Measurements from ENCODE around the gene RCC1. TPM values are rescaled to one million over a fixed set of nuclear protein-coding genes. Genes with fewer than 3 reads are reported as not detected.
A peak's percentile ranks its signal among the peaks of the same experiment; 100 is the strongest.

Gene RCC1
- total and polyA plus RNA-seq, 4 donors: 22.9 to 34.3 (median 28.8) TPM

- DNase-seq (no peak), ATAC-seq (ENCODE audit: insufficient read depth, low FRiP score) (no peak)
- Histone ChIP-seq H3K4me1 (ENCODE audit: control insufficient read depth in 5 of 5, insufficient read depth in 5 of 5, low read length in 5 of 5) (peaks cover 9 to 32% (median 15%) of the 10 kb centered on the region in 5 donors), H3K9me3 (ENCODE audit: control insufficient read depth in 4 of 4, insufficient read depth in 3 of 4, low read length in 3 of 4) (no peaks in the 10 kb centered on the region), H3K27ac (ENCODE audit: low read depth in 1 of 2, low read length in 1 of 2) (peak overlapping the region in 1 of 2 donors; percentile 13), H3K36me3 (ENCODE audit: control insufficient read depth in 4 of 4, insufficient read depth in 4 of 4, low read length in 4 of 4) (peaks cover 28 to 41% (median 38%) of the 10 kb centered on the region in 4 donors), H3K9ac (ENCODE audit: insufficient read depth in 1 of 2, low read length in 2 of 2) (peak overlapping the region; percentile 36 to 43), H3K4me3 (peak overlapping the region; percentile 30), H3K27me3 (ENCODE audit: control insufficient read depth in 3 of 3, insufficient read depth in 3 of 3, low read length in 2 of 3) (no peaks in the 10 kb centered on the region)
- WGBS, 2 donors: 51 to 66% methylated on average over 8 of the region's 8 CpGs
- no peak for TF ChIP-seq CTCF (IDR thresholded peaks at IDR 0.05; ENCODE audit: control extremely low read depth, extremely low read depth)
These were observed 3.9 kb downstream of the RCC1 start for GRCh38 chr1:28509705-28510272.

DNA sequence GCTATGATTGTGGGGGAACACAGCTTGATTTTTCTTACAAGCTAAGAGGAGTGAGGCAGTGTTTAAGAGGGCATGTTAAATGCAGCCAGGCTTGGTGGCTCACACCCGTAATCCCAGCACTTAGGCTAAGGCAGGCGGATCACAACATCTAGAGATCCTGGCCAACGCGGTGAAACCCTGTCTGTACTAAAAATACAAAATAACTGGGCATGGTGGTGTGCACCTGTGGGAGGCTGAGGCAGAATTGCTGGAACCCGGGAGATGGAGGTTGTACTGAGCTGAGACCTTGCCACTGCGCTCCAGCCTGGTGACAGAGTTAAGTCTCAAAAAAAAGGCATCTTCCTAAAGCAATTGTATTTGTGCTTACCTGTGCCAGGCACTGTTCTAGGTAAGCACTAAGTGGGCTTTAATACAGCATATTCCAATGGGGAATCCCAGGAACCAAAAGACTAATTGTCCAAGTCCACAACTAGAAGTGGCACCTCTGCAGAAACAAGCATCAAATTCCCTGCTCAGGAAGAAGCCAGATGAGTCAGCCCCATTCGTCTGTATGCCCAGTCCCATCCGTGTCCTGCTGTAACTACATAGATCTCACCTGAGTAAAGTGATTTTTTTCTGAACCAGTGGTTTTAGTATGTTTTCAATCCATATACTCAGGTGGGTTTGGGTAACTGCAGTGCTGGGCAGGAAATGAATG lies 4.6 kb downstream of the RCC1 start:
- DNase-seq: no peak
- Histone ChIP-seq H3K4me3 (peak overlapping the region; percentile 30), H3K4me1 (ENCODE audit: control insufficient read depth in 5 of 5, insufficient read depth in 5 of 5, low read length in 5 of 5) (peaks cover 9 to 32% (median 15%) of the 10 kb centered on the region in 5 donors)

GRCh38 chr1:28510970-28511440 lies 5.2 kb downstream of the RCC1 start:
- Histone ChIP-seq H3K4me3 (no peak overlapping the region), H3K27ac (ENCODE audit: low read depth in 1 of 2, low read length in 1 of 2) (peak overlapping the region in 1 of 2 donors; percentile 6), H3K27me3 (ENCODE audit: control insufficient read depth in 3 of 3, insufficient read depth in 3 of 3, low read length in 2 of 3) (no peaks in the 10 kb centered on the region), H3K4me1 (ENCODE audit: control insufficient read depth in 5 of 5, insufficient read depth in 5 of 5, low read length in 5 of 5) (peaks cover 9 to 32% (median 15%) of the 10 kb centered on the region in 5 donors), H3K36me3 (ENCODE audit: control insufficient read depth in 4 of 4, insufficient read depth in 4 of 4, low read length in 4 of 4) (peaks cover 28 to 41% (median 38%) of the 10 kb centered on the region in 4 donors), H3K9me3 (ENCODE audit: control insufficient read depth in 4 of 4, insufficient read depth in 3 of 4, low read length in 3 of 4) (no peaks in the 10 kb centered on the region), H3K9ac (ENCODE audit: insufficient read depth in 1 of 2, low read length in 2 of 2) (no peak overlapping the region)
- WGBS, 2 donors: 83 to 91% methylated on average over 2 of the region's 2 CpGs
- TF ChIP-seq CTCF (IDR thresholded peaks at IDR 0.05; ENCODE audit: control extremely low read depth, extremely low read depth): no peak
- ATAC-seq (ENCODE audit: insufficient read depth, low FRiP score) (no peak), DNase-seq (no peak)

More for the DNA sequence above, 4.6 kb downstream of the RCC1 start:
- H3K9ac ChIP-seq (ENCODE audit: insufficient read depth in 1 of 2, low read length in 2 of 2): peak overlapping the region in 1 of 2 donors; percentile 43
- no peaks in the 10 kb centered on the region for H3K9me3 ChIP-seq (ENCODE audit: control insufficient read depth in 4 of 4, insufficient read depth in 3 of 4, low read length in 3 of 4)
- H3K27ac ChIP-seq (ENCODE audit: low read depth in 1 of 2, low read length in 1 of 2): peak overlapping the region; percentile 13 to 31
- H3K36me3 ChIP-seq (ENCODE audit: control insufficient read depth in 4 of 4, insufficient read depth in 4 of 4, low read length in 4 of 4): peaks cover 28 to 41% (median 38%) of the 10 kb centered on the region in 4 donors
- ATAC-seq (ENCODE audit: insufficient read depth, low FRiP score): no peak
- 52 to 72% methylated on average over 8 of the region's 8 CpGs for WGBS, 2 donors
- H3K27me3 ChIP-seq (ENCODE audit: control insufficient read depth in 3 of 3, insufficient read depth in 3 of 3, low read length in 2 of 3): no peaks in the 10 kb centered on the region
- no peak for TF ChIP-seq CTCF (IDR thresholded peaks at IDR 0.05; ENCODE audit: control extremely low read depth, extremely low read depth)
